ENCODE measurements around the gene TGIF2.

DNA sequence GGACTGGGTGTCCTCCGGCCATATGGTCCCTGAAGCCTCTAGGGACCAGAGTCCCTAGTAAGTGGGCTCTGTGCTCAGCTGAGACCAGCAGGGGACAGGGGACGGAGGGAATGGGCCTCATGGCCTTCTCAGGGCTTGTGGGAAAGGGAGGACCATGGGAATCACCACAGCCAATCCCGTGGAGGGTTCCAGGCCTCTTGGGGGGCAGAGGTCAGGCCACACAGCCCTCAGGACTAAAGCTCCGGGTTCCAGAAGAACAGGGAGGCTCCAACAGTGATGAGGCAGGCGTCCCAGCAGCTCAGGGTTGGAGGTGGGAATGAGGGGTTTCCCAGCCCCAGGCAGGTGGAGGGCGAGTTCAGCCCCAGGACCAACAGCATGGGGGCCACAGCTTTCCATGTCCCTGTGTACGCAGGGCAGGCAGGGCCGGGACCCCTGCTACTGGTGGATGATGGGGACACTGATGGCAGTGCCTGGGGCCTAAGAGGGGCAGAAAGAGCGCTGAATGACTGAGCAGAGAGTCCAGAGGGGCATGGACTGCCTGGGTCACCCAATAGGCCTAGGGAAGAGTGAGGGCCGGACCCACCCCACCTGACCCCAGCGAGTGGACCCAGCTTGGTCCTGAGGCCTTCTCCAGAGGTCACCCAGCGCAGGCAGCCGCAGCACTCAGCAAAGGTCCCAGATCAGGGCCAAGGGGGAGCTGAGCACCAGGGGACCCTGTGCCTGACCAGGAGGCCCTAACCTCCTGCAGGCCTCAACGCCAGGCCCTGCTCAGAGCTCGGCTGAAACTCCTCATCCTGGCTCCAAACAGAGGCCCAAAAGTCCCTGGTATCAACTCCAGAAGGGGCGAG, 23.2 kb upstream of the TGIF2 start:
- no peak for TF ChIP-seq POLR2A (IDR thresholded peaks at IDR 0.05)
- TF ChIP-seq, protein P1, sequence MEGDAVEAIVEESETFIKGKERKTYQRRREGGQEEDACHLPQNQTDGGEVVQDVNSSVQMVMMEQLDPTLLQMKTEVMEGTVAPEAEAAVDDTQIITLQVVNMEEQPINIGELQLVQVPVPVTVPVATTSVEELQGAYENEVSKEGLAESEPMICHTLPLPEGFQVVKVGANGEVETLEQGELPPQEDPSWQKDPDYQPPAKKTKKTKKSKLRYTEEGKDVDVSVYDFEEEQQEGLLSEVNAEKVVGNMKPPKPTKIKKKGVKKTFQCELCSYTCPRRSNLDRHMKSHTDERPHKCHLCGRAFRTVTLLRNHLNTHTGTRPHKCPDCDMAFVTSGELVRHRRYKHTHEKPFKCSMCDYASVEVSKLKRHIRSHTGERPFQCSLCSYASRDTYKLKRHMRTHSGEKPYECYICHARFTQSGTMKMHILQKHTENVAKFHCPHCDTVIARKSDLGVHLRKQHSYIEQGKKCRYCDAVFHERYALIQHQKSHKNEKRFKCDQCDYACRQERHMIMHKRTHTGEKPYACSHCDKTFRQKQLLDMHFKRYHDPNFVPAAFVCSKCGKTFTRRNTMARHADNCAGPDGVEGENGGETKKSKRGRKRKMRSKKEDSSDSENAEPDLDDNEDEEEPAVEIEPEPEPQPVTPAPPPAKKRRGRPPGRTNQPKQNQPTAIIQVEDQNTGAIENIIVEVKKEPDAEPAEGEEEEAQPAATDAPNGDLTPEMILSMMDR (IDR thresholded peaks at IDR 0.05 in 8 of 11, conservative IDR thresholded peaks at IDR 0.05 in 3 of 11), result no peak
- peak; percentile 18 to 29 (median 26) for TF ChIP-seq POLR2AphosphoS5 (IDR thresholded peaks at IDR 0.05)
